Stimulated activated CD8-positive, alpha-beta memory T cell treated with anti-CD3 and anti-CD28 coated beads, Interleukin-2, amount 100 ng/mL, for 48 hours (primary cell): ENCODE measurements around the gene ARHGAP32.
"Not testable (repeated sequence)": the region's sequence is repeated elsewhere in the genome, so short reads cannot be mapped to it uniquely, and the experiment has no call there.

Source experiments
- DNase-seq, 2 donors: peaks; one replicate each; pipeline ENCODE4 v3.0.0-alpha.2; 2020; ENCODE audit warnings: low read depth in 2 of 2

The ARHGAP32 gene

GRCh38 chr11:128933481-128934178, 258.5 kb downstream of the ARHGAP32 start:
- no peak for DNase-seq

DNA sequence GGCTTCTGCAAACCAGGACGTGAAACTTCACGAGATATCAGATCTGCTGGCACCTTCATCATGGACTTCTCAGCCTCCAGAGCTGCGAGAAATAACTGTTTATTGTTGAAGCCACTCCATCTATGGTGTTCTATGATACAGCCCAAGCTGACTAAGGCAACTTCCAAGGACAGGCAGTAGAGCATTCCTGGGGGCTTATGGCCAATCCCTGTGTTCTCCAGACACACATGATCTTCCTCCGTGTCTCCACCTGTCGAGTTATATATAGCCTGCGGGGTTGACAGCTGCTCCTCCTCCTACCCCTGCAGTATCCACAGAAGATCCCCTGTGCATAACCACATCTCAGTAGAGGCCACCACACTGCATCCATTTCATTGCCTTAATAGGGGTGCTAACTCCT, 260.5 kb downstream of the ARHGAP32 start:
- DNase-seq: no peak

DNA sequence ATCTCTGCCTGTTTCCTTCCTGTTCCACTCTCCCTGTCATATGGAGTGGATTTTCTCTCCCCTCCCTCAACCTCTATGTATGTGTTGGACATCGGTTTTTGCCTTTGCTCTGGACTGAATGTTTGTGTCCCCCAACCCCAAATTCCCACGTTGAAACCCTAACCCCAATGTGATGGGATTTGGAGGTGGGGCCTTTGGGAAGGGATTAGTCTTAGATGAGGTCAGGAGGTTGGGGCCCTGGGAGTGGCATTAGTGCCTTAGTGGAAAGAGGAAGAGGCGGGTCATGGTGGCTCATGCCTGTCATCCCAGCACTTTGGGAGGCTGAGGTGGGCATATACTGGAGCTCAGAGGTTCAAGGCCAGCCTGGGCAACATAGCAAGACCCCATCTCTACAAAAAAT, 261.1 kb downstream of the ARHGAP32 start:
- DNase-seq: no peak

DNA sequence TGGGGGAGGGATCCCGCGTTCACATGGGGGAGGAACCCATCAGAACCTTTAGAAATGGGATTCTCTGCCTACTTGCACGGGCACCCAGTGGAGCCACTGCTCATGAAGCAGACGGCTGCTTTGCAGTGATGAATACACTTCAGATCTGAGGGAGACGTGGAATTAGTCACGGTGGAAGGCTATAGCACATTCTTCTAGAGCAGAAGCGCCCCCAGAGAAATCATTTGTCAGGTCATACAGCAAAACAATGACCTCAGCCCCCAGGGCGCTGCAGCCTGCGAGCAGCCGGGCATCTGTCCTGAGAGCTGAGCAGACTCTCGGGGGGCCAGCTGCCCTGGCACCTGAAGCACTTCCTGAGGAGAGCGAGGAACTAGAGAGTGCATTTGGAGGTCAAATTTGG, 262.1 kb downstream of the ARHGAP32 start:
- DNase-seq: no peak

DNA sequence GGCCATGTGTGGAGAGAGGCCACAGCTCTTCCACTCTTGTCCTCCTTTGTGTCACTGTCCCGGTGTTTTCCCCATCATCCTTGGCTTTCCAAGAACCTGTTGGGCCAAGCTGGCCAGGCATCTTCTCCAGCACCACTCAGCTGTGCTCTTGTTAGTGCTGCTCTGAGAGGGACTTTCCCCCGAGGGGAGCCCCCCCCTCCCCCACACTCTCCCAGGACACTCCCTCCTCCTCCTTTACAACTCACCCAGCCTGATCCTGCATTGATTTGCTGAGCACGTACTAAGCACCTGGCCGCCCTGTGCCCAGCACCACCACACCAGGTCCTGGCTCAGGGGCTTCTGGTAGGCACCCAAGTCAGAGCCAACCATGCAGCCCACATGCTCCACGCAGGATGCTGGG, 262.7 kb downstream of the ARHGAP32 start:
- no peak for DNase-seq

- DNase-seq: no peak
Measured at GRCh38 chr11:128928400-128928799, 263.7 kb downstream of the ARHGAP32 start.

GRCh38 chr11:128927683-128928336, 264.3 kb downstream of the ARHGAP32 start:
- no peak for DNase-seq

DNA sequence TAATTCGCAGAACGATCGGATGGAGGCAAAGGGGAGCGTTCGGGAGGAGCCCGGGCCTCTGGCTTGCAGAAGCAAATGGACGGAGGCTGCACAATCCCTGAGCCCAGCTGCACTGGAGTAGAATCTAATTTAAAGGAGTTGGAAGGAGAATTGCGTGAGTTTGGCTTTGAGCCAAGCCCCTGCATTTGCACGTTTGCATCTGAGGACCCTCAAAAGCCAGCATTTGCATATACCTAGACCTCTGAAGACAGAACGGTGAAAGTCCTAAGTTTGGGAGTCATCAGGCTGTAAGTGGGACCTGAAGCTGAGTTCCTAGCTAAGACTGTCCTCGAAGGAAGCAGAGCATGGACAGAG, 265.0 kb downstream of the ARHGAP32 start:
- no peak for DNase-seq

DNA sequence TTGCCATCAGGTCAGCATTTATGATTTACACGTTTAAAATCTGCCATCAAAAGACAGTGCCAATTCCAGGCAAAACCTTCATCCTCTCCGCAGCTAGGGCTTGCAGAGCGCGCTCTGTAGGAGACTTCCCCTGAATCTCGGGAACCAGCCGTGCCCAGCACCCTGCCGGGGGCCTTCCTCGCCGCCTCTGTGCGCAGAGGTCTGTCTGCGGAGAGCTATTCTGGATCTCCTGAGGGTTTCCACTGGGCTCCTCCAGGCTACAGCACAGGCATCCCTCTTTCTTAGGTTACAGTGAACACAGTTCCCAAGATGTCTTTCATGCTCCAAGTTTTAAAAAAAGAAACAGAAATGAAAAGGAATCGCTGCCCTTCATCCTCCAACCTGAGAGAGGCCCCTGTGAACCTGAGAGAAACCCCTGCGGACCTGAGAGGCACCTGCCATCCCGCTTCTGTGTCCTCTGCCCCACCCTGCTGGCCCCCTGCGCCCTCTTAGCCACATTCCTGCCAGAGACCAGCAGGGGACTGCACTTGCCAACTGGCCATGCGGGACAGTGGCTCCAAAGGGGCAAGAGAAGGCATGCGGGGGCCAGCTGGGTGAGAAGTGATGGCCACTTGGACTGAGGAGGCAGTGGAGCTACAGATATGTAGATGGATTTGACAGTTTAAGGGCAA, 265.6 kb downstream of the ARHGAP32 start:
- no peak for DNase-seq

DNA sequence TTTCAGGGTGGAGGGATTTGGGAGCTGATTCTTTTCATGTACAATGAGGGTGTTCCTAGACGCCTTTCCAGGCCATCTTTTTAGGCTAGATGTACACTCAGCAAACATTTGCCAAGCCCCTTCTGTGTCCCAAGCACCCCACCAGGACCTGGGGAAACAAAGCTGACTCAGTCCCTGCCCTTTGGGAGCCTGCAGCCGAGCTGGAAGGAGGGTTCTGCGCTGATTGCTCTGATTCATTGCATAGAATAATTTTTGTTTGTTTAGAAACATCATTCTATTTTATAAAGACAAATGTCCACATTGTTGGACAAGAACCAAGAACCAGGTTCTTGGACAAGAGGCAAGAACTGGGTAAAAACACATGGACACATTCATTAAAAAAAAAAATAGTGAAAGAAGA, 266.1 kb downstream of the ARHGAP32 start:
- DNase-seq: no peak

- no peak for DNase-seq
Measured at GRCh38 chr11:128925250-128925600, 266.9 kb downstream of the ARHGAP32 start.

GRCh38 chr11:128924510-128925249, 267.4 kb downstream of the ARHGAP32 start:
- DNase-seq: no peak

GRCh38 chr11:128924104-128924503, 268.0 kb downstream of the ARHGAP32 start:
- no peak for DNase-seq

GRCh38 chr11:128921793-128922192, 270.3 kb downstream of the ARHGAP32 start:
- DNase-seq: no peak

GRCh38 chr11:128920666-128921065, 271.5 kb downstream of the ARHGAP32 start:
- DNase-seq: no peak

DNA sequence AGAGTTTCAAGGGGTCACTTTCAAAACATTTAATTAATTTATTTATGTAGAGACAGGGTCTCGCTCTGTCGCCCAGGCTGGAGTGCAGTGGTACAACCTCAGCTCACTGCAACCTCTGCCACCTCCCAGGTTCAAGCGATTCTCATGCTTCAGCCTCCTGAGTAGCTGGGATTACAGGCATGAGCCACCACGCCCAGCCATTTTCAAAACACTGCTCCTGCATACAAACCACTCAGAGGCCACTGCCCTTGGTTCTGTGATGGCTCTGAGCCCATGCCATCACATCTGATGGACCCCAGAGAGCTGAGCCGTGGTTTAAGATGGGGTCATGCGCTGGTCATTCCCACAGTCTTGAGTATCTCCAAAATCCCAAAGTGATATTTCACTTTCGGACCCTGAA, 272.5 kb downstream of the ARHGAP32 start:
- DNase-seq: not testable (repeated sequence)

DNA sequence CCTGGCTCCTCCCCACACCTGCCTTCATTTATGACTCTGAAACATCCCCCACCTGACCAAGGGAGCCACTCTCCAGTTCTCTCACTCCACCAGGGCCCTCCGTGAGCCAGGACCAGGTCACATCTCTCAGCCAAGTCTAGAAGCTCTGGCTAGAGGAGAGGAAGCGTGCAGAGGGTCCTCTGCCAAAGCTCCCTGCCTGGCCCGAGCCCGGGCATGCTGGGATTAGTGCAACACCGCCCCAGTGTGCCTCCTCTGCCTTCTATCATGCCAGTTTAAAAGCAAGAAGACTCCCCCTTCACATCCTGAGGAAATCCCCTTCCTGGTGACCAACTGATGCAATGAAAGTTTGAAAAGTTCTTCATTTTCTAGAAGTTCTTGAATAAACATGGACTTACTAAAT, 272.9 kb downstream of the ARHGAP32 start:
- no peak for DNase-seq

GRCh38 chr11:128917144-128917724, 274.9 kb downstream of the ARHGAP32 start:
- no peak for DNase-seq

DNA sequence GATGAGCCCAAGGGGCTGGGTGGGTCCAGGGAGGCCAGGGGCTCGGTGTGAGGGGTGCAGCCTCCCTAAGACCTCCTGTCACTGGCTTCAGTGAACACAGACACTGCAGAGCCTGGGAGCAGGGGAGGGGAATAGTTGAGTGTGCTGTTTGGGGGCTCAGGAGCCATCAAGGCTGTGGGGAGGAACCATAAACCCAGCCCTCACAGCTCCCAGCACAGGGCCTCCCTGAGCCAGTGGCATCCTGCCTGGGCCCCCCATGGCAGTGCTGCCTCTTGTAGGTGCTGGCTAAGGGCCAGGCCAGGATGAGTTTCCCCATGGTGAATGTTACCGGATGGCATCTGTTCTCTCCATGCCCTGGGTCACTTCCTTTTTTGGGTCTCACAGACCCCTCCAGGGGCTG, 275.4 kb downstream of the ARHGAP32 start:
- no peak for DNase-seq

DNA sequence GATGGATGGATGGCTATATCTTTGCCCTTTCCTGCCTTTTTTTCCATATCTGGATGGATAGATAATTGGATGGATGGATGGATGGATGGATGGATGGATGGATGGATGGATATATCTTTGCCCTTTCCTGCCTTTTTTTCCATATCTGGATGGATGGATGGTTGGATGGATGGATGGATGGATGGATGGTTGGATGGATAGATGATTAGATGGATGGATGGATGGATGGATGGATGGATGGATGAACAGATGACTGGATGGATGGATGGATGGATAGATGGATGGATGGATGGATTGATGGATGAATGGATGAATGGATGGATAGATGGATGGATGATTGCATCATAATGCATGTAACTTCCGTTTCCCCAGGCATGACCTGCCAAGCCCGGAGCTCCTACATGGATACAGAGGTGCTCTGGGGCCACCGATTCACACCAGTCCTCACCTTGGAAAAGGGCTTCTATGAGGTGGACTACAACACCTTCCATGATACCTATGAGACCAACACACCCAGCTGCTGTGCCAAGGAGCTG, 276.0 kb downstream of the ARHGAP32 start:
- no peak for DNase-seq

DNA sequence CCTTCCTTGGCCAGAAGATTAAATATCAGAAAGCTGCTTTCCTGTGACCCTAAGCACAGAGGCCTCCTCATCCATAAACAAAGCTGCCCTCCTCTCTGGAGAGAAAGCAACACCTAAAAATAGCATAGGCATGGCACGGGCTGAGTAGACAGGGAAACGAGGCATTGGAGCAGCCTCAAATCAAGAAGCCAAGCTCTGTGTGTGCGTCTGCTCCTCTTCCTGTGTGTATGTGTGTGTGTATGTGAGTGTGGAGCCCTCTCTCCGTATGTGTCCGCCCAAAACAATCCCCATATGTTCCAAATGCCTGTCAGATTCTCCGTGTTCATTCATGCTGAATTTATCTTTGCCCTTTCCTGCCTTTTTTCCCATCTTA, 277.0 kb downstream of the ARHGAP32 start:
- no peak for DNase-seq
